Left lung (tissue), 10 donors: ENCODE data around the gene PGGT1B. TPM values are rescaled to one million over a fixed set of nuclear protein-coding genes. Genes with fewer than 3 reads are reported as not detected.

Experiments
- ATAC-seq: fragments of 200-7000 bp; cut with Tn5 transposase; one replicate; pipeline ENCODE4 v1.9.1; 2020; ENCODE audit warnings: moderate library complexity
- DNase-seq, 4 donors: peaks; one replicate each; pipeline ENCODE4 v3.0.0-alpha.2; 2013 to 2020
- H3K27ac ChIP-seq, 2 donors: fragments of 200-600 bp; sonication (generic) in 1 of 2; one replicate each; pipeline versions ENCODE4 v1.5.0 to v1.8.0; 2020 to 2021
- H3K27me3 ChIP-seq, 2 donors: fragments of 200-600 bp; sonication (generic) in 1 of 2; one replicate each; pipeline versions ENCODE4 v1.5.0 to v1.8.0; 2020 to 2021
- H3K36me3 ChIP-seq, 2 donors: fragments of 200-600 bp; sonication (generic) in 1 of 2; one replicate each; pipeline versions ENCODE4 v1.5.0 to v1.8.0; 2020 to 2021
- H3K4me1 ChIP-seq, 2 donors: fragments of 200-600 bp; one replicate each; pipeline ENCODE4 v1.8.0; 2021
- H3K4me3 ChIP-seq, 2 donors: fragments of 200-600 bp; sonication (generic) in 1 of 2; one replicate each; pipeline versions ENCODE4 v1.5.0 to v1.8.0; 2020 to 2021; ENCODE audit warnings: mild to moderate bottlenecking in 1 of 2
- H3K9me3 ChIP-seq, 2 donors: fragments of 200-600 bp; sonication (generic) in 1 of 2; one replicate each; pipeline versions ENCODE4 v1.5.0 to v1.8.0; 2020 to 2021
- CTCF ChIP-seq, 2 donors: fragments of 200-600 bp; sonication (generic) in 1 of 2; IDR thresholded peaks; one replicate each; pipeline versions ENCODE4 v1.5.0 to v1.8.0; 2021; ENCODE audit warnings: antibody characterized with exemption in 2 of 2
- intact Hi-C, 2 donors: fragments of 100-400 bp; cut with DNase I; formaldehyde crosslinking; loops; one replicate each; pipeline versions ENCODE4 v1.11.2 to v1.14.2; 2022
- polyA plus RNA-seq, 6 donors: library from polyadenylated mRNA; unstranded; fragments of 120-200 nt; gene quantifications; one replicate each; pipeline ENCODE4 v1.2.1, GENCODE V29; 2013; ENCODE audit not compliant: insufficient read length in 6 of 6
- total RNA-seq, 2 donors: library from RNA; stranded (reverse); fragmentation: NEBNext Ultra II Directional; extraction: Animal tissue kit (Norgen Biotek cat#: 25700); gene quantifications; one replicate each; pipeline ENCODE4 v1.2.1, GENCODE V29; 2021
- donor health status: DM: no; HTN: yes; CAD: no.
- donor health status: DM: no; HTN: no; CAD: no.

PGGT1B gene
- total and polyA plus RNA-seq, 8 donors = 27.7 to 46.5 (median 36.9) TPM

- DNase-seq (peak in 1 of 4 donors; percentile 5), ATAC-seq (no peak)
- H3K9me3 ChIP-seq = no peaks in the 10 kb centered on the region
- intact Hi-C loops = no loop called here
- H3K4me1 ChIP-seq = peaks cover 0 to 11% of the 10 kb centered on the region in 2 donors
- H3K27ac ChIP-seq = peak overlapping the region in 1 of 2 donors; percentile 43
- no peak for TF ChIP-seq CTCF (IDR thresholded peaks at IDR 0.05)
- no peaks in the 10 kb centered on the region for H3K36me3 ChIP-seq
- no peaks in the 10 kb centered on the region for H3K27me3 ChIP-seq
- H3K4me3 ChIP-seq = no peak overlapping the region
Measured at GRCh38 chr5:115274584-115274983, 11.9 kb upstream of the PGGT1B start.

GRCh38 chr5:115272297-115272958 is 9.8 kb upstream of the PGGT1B start:
- no peaks in the 10 kb centered on the region for H3K36me3 ChIP-seq
- peaks cover 0 to 11% of the 10 kb centered on the region in 2 donors for H3K4me1 ChIP-seq
- peak overlapping the region in 1 of 2 donors; percentile 39 for H3K27ac ChIP-seq
- ATAC-seq = no peak
- no peaks in the 10 kb centered on the region for H3K27me3 ChIP-seq
- H3K9me3 ChIP-seq = no peaks in the 10 kb centered on the region
- no peak for TF ChIP-seq CTCF (IDR thresholded peaks at IDR 0.05)
- H3K4me3 ChIP-seq = no peak overlapping the region
- DNase-seq = no peak
- intact Hi-C loops = no loop called here

- no peak for ATAC-seq
- intact Hi-C loops = no loop called here
- Histone ChIP-seq H3K27ac (peak overlapping the region in 1 of 2 donors; percentile 39), H3K36me3 (no peaks in the 10 kb centered on the region), H3K27me3 (no peaks in the 10 kb centered on the region), H3K9me3 (no peaks in the 10 kb centered on the region), H3K4me3 (no peak overlapping the region), H3K4me1 (peaks cover 0 to 11% of the 10 kb centered on the region in 2 donors)
- DNase-seq = no peak
- no peak for TF ChIP-seq CTCF (IDR thresholded peaks at IDR 0.05)
Measured at GRCh38 chr5:115271295-115272050, 8.8 kb upstream of the PGGT1B start.

GRCh38 chr5:115267617-115268016 is 4.9 kb upstream of the PGGT1B start:
- Histone ChIP-seq H3K4me1 (peaks cover 0 to 4% of the 10 kb centered on the region in 2 donors), H3K36me3 (peaks cover 0 to 4% of the 10 kb centered on the region in 2 donors), H3K4me3 (no peak overlapping the region), H3K27ac (no peak overlapping the region), H3K27me3 (no peaks in the 10 kb centered on the region), H3K9me3 (no peaks in the 10 kb centered on the region)
- no peak for TF ChIP-seq CTCF (IDR thresholded peaks at IDR 0.05)
- ATAC-seq = no peak
- intact Hi-C loops = no loop called here
- DNase-seq = no peak

- intact Hi-C loops = no loop called here
Measured at GRCh38 chr5:115265220-115265619, 2.5 kb upstream of the PGGT1B start.

More at GRCh38 chr5:115265220-115265619, 2.5 kb upstream of the PGGT1B start:
- Histone ChIP-seq H3K4me3 (no peak overlapping the region), H3K36me3 (peaks cover 0 to 4% of the 10 kb centered on the region in 2 donors), H3K4me1 (peaks cover 7 to 21% of the 10 kb centered on the region in 2 donors), H3K27ac (no peak overlapping the region), H3K9me3 (no peaks in the 10 kb centered on the region), H3K27me3 (no peaks in the 10 kb centered on the region)
- ATAC-seq = no peak
- DNase-seq = peak in 1 of 4 donors; percentile 64
- TF ChIP-seq CTCF (IDR thresholded peaks at IDR 0.05) = no peak
